ENCODE data around the gene IL1A. TPM values are rescaled to one million over a fixed set of nuclear protein-coding genes. Genes with fewer than 3 reads are reported as not detected.
A peak's percentile ranks its signal among the peaks of the same experiment; 100 is the strongest.

IL1A gene
- total and polyA plus RNA-seq, 9 of the 15 experiments (the other 6 are each of a cell fraction or from before 2014, with no cell fraction given), result 0.03 to 0.27 (median 0.14) TPM; not detected in 2

- no peaks in the 10 kb centered on the region for H4K20me1 ChIP-seq (replicated peaks; ENCODE audit: control insufficient read depth, insufficient read depth, low read length)
- peaks cover 0 to 40% of the 10 kb centered on the region in 2 experiments; a peak in 4 of 5 replicates for H3K4me1 ChIP-seq (replicated peaks in 1 of 2; ENCODE audit: control insufficient read depth in 2 of 2, insufficient read depth in 2 of 2, low read length in 2 of 2)
- ChIA-PET CTCF (ENCODE audit: low intra/inter-chr PET ratio) (no interaction called here), POLR2A (interaction anchor here (0.6 kb wide), 1 partner anchor 442 kb away, joined by 3 read pairs; no protein-coding TSS in a partner anchor)
- H3K79me2 ChIP-seq (ENCODE audit: control insufficient read depth, insufficient read depth, low read length), result no peaks in the 10 kb centered on the region
- 56% methylated on average over 3 of the region's 3 CpGs for WGBS (ENCODE audit: insufficient coverage, low coverage, missing lambda C conversion rate)
- FAIRE-seq (no peak), DNase-seq (ENCODE audit: extremely low read depth in 1 of 4, low spot score in 3 of 4) (no peak), ATAC-seq (no peak)
- H3K36me3 ChIP-seq (ENCODE audit: control insufficient read depth, insufficient read depth, low read length), result no peaks in the 10 kb centered on the region
- in situ Hi-C loops (cut with MboI) (no loop called here), intact Hi-C loops (cut with micrococcal nuclease) (no loop called here)
- H3K9ac ChIP-seq (ENCODE audit: insufficient read depth in 1 of 2, low read depth in 2 of 2, low read length in 2 of 2), result no peak overlapping the region
- H3K27ac ChIP-seq (ENCODE audit: extremely low read depth, low read depth, low read length), result no peak overlapping the region
- no peaks in the 10 kb centered on the region for H3K9me1 ChIP-seq (ENCODE audit: control insufficient read depth, insufficient read depth, low read length)
- H3K4me3 ChIP-seq, result no peak overlapping the region
- no peak overlapping the region for H2AFZ ChIP-seq (ENCODE audit: low read depth, low read length)
- BruUV-seq (replicated peaks), result no TSS peak
- no peak overlapping the region for H3K4me2 ChIP-seq (ENCODE audit: insufficient read depth, low read length)
- H3K9me3 ChIP-seq (replicated peaks; ENCODE audit: control insufficient read depth, insufficient read depth, low read depth, low read length), result 0 out of 2 replicates have a peak, but pooled peaks cover 4% of the 10 kb centered on the region
- H3K27me3 ChIP-seq (ENCODE audit: control insufficient read depth in 2 of 2, insufficient read depth in 2 of 2, low read length in 2 of 2), result no peaks in the 10 kb centered on the region
- TF ChIP-seq SIN3B (IDR thresholded peaks at IDR 0.05; ENCODE audit: low read depth) (no peak), CXXC5 (CRISPR knock-in tag; IDR thresholded peaks at IDR 0.05) (0 out of 2 replicates have a peak, but pooled peaks have one; percentile 22)
These were observed 7.5 kb upstream of the IL1A start for GRCh38 chr2:112791693-112792230.

DNA sequence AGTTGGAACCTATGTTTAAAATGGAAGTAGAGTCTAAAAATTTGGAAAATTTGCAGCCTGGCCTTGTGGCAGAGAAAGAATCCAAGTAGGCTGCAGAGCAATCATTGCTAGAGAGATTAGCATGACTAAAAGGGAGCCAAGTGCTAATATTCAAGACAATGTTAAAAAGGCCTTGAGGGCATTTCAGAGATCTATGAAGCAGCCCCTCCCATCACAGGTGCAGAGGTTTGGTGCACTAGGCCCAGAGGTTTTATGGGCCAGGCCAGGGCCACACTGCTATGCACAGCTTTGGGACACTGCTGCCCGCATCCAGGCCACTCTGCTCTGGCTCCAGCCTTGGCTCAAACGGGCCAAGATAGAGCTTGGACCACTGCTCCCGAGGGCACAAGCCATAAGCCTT, 6.7 kb upstream of the IL1A start:
- Histone ChIP-seq H3K9me1 (ENCODE audit: control insufficient read depth, insufficient read depth, low read length) (no peaks in the 10 kb centered on the region), H3K9ac (ENCODE audit: insufficient read depth in 1 of 2, low read depth in 2 of 2, low read length in 2 of 2) (no peak overlapping the region), H3K27ac (ENCODE audit: extremely low read depth, low read depth, low read length) (no peak overlapping the region), H3K4me2 (ENCODE audit: insufficient read depth, low read length) (no peak overlapping the region), H3K79me2 (ENCODE audit: control insufficient read depth, insufficient read depth, low read length) (no peaks in the 10 kb centered on the region), H3K36me3 (ENCODE audit: control insufficient read depth, insufficient read depth, low read length) (no peaks in the 10 kb centered on the region), H4K20me1 (replicated peaks; ENCODE audit: control insufficient read depth, insufficient read depth, low read length) (no peaks in the 10 kb centered on the region), H2AFZ (ENCODE audit: low read depth, low read length) (no peak overlapping the region), H3K4me1 (replicated peaks in 1 of 2; ENCODE audit: control insufficient read depth in 2 of 2, insufficient read depth in 2 of 2, low read length in 2 of 2) (peaks cover 0 to 40% of the 10 kb centered on the region in 2 experiments; a peak in 4 of 5 replicates), H3K27me3 (ENCODE audit: control insufficient read depth in 2 of 2, insufficient read depth in 2 of 2, low read length in 2 of 2) (no peaks in the 10 kb centered on the region), H3K4me3 (no peak overlapping the region), H3K9me3 (replicated peaks; ENCODE audit: control insufficient read depth, insufficient read depth, low read depth, low read length) (0 out of 2 replicates have a peak, but pooled peaks cover 4% of the 10 kb centered on the region)
- in situ Hi-C loops (cut with MboI), result no loop called here
- CTCF ChIA-PET (ENCODE audit: low intra/inter-chr PET ratio), result no interaction called here
- ATAC-seq (no peak), DNase-seq (ENCODE audit: extremely low read depth in 1 of 4, low spot score in 3 of 4) (no peak), FAIRE-seq (no peak)
- intact Hi-C loops (cut with micrococcal nuclease), result no loop called here
- POLR2A ChIA-PET, result interaction anchor here (0.6 kb wide), 1 partner anchor 443 kb away, joined by 3 read pairs; no protein-coding TSS in a partner anchor
- WGBS (ENCODE audit: insufficient coverage, low coverage, missing lambda C conversion rate), result 55% methylated on average over 3 of the region's 3 CpGs
- no peak for TF ChIP-seq PRPF4 (IDR thresholded peaks at IDR 0.05; ENCODE audit: insufficient read depth, low read depth, low read length, poor library complexity, severe bottlenecking)
- TF ChIP-seq KLF13 (tag; IDR thresholded peaks at IDR 0.05; ENCODE audit: borderline replicate concordance, low read depth), result no peak
- TF ChIP-seq NFXL1 (CRISPR knock-in tag; IDR thresholded peaks at IDR 0.05), result no peak
- no peak for TF ChIP-seq SMAD1 (IDR thresholded peaks at IDR 0.05; ENCODE audit: low read depth, low read length, partially characterized antibody)
- no peak for TF ChIP-seq EP400 (IDR thresholded peaks at IDR 0.05)
- TF ChIP-seq VEZF1 (CRISPR knock-in tag; IDR thresholded peaks at IDR 0.05), result no peak
- BruUV-seq (replicated peaks), result no TSS peak

Data from K562 (cell line).